Stimulated activated CD4-positive, alpha-beta T cell treated with anti-CD3 and anti-CD28 coated beads, Interleukin-1b, Interleukin-23, amount 100 ng/mL, for 24 hours (primary cell): Measurements from ENCODE around the gene PTPN22.

Experiments
- DNase-seq, 4 experiments: peaks; one replicate each; pipeline ENCODE4 v3.0.0-alpha.2; 2020; ENCODE audit warnings: low read depth in 4 of 4, low spot score in 1 of 4

PTPN22 gene

DNA sequence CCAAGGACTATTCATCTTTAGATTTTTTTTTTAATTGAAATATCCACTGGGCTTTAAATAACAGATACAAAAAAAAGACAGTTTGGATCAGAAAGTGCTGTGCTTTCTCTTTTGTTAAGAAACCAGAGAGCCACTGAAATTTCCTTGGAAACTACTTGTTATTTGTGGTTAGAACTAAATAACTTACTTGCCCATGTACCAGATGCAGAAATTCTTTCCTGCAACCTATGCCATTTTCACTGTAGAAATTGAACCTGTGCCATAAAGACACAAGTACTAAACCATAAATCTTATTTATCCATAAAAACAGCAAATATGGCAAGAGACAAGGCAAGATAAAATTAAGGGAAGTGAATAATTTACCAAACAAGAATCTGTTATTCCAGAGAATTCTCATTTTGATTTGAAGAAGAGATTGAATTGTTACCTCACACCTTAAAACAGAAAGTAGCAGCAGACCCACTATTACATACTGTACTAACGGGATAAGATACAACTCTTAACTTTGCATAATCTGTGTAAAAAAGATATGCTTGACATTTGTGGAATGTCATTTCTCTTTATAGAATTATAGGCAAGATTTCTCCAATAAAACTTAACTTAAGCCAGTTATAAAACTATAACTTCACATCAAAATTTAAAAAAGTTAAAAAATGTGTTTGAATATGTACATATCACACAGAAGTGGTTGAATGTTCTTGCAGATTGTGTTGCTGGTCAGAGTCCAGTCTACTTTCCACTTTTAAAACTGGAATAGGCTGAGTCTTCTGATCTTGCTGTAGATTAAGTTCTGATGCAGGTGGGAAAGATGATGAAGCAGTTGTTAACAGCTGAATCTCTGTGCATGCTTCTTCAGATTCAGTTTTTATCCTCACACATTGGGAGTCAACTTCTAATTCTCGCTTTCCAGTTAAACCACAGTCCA lies 105.9 kb downstream of the PTPN22 start:
- no peak for DNase-seq
